ENCODE data around the gene OGFR. TPM values are rescaled to one million over a fixed set of nuclear protein-coding genes. Genes with fewer than 3 reads are reported as not detected.

The OGFR gene
- polyA plus RNA-seq, 1 donor: 14.7 TPM

GRCh38 chr20:62800314-62801259, 4.0 kb upstream of the OGFR start:
- no peak for DNase-seq (ENCODE audit: low read depth)

DNA sequence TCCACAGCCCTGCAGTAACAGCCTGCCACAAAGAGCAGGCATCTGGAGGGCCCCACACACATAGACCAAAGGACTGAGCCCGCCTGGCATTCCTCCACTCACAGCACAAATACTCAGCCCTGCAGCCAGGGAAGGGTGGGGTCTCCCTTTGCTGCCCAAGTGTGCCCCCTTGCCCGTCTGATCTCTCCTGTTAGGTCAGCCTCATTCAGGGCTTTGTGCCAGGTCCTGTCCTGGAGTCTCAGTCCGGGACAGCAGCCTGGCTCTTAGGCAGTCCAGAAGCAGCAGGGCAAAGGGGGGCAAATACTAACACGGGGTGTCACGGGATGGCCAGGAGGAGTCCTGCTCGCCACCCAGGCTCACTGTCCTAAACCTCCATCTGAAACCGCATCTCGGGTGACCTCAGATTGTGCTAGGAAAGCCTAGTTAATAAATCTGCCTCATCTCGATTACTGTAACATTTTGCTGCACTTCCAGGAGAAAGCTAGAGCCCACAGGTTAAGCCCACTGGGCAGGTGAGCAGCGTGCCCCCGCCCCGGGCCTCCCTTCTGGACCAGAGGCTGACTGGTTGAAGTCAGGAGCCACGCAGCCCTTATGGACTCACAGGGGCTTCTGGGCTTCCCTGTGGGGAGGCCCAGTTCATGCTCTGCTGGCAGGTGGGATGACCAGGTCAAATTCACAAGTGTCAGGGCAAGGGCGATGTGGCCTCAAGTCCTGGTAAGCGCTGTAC, 3.2 kb upstream of the OGFR start:
- DNase-seq (ENCODE audit: low read depth): no peak

GRCh38 chr20:62802026-62802712, 2.5 kb upstream of the OGFR start:
- no peak for DNase-seq (ENCODE audit: low read depth)

- no peak for DNase-seq (ENCODE audit: low read depth)
Measured at GRCh38 chr20:62804021-62804626, 511 bp upstream of the OGFR start.

- no peak for DNase-seq (ENCODE audit: low read depth)
Measured at GRCh38 chr20:62805155-62805710, 598 bp downstream of the OGFR start.

GRCh38 chr20:62805711-62806382, 1.2 kb downstream of the OGFR start:
- no peak for DNase-seq (ENCODE audit: low read depth)

DNA sequence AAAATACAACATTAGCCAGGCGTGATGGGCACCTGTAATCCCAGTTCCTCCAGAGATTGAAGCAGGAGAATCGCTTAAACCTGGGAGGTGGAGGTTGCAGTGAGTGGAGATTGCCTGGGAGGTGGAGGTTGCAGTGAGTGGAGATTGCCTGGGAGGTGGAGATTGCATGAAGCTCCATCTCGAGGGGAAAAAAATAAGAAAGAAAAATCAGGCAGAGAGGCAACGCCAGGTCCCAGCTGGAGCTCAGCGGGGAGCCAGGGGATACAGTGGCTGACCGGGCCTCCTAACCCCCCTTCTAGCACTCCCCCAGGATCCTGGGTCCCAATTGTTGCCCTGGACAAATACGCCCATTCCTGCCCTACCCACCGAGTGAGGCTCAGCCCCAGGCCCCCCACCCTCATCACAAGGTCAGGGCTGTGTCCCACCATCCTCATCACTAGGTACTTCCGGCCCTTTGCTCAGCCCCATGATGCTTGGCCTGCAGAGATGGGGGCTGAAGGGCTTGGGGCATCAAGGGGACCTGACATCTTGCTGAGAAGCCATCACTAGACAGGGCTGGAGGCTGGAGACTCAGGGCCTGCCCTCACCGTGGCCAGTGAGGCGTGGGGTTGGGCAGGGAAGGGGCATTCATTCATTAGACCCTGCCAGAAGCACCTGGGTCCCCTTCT, 1.9 kb downstream of the OGFR start:
- DNase-seq (ENCODE audit: low read depth): no peak

GRCh38 chr20:62807444-62808210, 3.0 kb downstream of the OGFR start:
- DNase-seq (ENCODE audit: low read depth): no peak

DNA sequence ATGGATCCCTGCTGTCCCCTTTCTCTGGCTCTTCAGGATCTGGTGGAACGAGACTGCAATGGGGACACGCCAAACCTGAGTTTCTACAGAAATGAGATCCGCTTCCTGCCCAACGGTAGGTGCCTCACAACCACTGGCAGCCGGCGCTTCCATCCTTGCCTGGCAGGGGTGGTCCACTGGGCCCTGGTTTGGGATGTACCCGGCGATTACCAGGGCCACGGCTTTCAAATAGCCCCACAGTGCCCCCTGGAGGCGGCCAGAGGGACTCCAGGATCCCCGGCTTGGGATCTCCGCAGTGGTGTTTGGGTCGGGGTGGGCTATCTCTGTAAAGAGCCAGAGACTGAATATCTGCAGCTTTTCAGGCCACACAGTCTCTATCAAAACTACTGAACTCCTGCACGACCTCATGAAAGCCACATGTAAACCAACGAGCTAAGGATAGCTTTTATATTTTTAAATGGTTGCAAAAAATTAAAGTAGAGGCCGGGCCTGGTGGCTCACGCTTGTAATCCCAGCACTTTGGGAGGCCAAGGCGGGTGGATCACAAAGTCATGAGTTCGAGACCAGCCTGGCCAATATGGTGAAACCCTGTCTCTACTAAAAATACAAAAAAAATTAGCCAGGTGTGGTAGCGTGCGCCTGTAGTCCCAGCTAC, 3.7 kb downstream of the OGFR start:
- DNase-seq (ENCODE audit: low read depth): no peak

GRCh38 chr20:62809530-62810428, 5.1 kb downstream of the OGFR start:
- DNase-seq (ENCODE audit: low read depth): no peak

DNA sequence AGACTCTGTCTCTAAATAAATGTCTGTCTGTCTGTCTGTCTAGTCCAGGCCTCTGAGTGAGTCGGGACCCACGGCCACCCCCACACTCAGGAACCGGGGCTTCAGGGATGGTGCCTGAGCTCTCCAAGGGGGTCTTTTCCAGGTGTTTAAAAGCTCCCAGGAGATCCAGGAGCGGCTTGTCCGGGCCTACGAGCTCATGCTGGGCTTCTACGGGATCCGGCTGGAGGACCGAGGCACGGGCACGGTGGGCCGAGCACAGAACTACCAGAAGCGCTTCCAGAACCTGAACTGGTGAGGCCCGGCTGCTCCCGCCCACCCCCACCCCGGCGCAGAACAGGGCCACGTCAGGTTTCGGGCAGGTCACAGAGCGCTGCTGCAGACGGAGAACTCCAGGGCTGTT, 6.7 kb downstream of the OGFR start:
- no peak for DNase-seq (ENCODE audit: low read depth)

- DNase-seq (ENCODE audit: low read depth): no peak
Measured at GRCh38 chr20:62811720-62812119, 7.1 kb downstream of the OGFR start.

- no peak for DNase-seq (ENCODE audit: low read depth)
Measured at GRCh38 chr20:62812181-62812906, 7.7 kb downstream of the OGFR start.

DNA sequence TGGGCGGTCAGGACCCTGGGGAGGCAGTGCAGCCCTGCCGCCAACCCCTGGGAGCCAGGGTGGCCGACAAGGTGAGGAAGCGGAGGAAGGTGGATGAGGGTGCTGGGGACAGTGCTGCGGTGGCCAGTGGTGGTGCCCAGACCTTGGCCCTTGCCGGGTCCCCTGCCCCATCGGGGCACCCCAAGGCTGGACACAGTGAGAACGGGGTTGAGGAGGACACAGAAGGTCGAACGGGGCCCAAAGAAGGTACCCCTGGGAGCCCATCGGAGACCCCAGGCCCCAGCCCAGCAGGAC, 8.2 kb downstream of the OGFR start:
- no peak for DNase-seq (ENCODE audit: low read depth)

GRCh38 chr20:62813588-62813987, 9.0 kb downstream of the OGFR start:
- DNase-seq (ENCODE audit: low read depth): no peak

DNA sequence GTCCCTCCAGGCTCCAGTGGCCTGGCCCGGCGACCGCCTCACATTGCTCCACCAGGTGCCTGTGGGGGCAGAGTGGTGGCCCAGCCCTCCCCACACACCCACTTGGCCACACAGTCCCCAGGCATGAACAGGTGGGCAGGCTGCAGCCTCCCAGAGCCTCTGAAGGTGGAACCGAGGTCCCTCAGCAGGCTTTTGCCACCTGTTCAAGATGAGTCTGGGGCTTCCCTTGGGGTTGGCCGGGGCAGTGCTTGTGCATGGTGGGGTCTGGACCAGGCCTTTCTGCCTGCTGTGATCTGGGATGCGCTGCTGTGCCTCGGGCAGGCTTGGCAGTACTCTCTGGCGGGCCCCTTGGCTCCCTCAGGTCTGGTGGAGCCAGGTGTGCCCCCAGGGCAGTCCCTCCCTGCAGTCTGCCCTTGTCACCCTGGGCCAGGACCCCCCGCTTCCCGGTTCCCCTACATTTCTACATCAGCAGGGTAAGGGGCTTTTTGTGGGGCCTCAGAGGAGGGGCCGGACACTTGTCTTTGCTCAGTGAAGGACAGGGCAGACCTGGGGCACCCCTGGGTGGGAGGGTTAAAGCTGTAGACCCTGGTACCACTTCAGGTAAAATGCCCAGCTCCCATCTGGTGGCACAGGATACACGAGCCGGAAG, 9.5 kb downstream of the OGFR start:
- DNase-seq (ENCODE audit: low read depth): no peak

DNA sequence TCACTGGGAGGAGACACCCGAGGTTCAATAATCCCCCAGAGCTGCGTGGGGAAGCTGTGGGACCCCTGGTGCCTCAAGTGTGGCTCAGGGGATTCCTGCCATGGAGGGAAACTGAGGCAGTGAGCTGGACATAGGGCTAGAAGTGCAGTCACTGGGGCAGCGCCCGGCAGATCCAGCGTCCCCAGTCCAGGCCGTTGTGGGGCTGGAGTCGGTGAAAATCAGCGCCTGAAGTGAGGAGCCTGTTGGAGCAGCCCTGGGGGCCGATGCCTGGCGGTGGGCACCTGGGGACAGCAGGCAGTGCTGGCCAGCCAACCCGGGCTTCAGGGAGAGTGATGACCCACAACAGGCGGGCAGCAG, 10.1 kb downstream of the OGFR start:
- no peak for DNase-seq (ENCODE audit: low read depth)

Measured in forelimb muscle (tissue), 1 donor.